ENCODE measurements around the gene THBD.

Gene THBD

GRCh38 chr20:23018941-23019340, 30.5 kb downstream of the THBD start:
- no peak for ATAC-seq
- TF ChIP-seq ZFP3 (CRISPR knock-in tag; IDR thresholded peaks at IDR 0.05): no peak
- no peak for TF ChIP-seq ISL1 (CRISPR knock-in tag; IDR thresholded peaks at IDR 0.05)
- no peak for TF ChIP-seq SNAI2 (CRISPR knock-in tag; IDR thresholded peaks at IDR 0.05)
- no peak for TF ChIP-seq PATZ1 (CRISPR knock-in tag; IDR thresholded peaks at IDR 0.05; ENCODE audit: borderline replicate concordance)
- TF ChIP-seq CSDC2 (CRISPR knock-in tag; IDR thresholded peaks at IDR 0.05): no peak
- no peak for TF ChIP-seq ZNF565 (CRISPR knock-in tag; conservative IDR thresholded peaks at IDR 0.05; ENCODE audit: low read depth)
- no peak for TF ChIP-seq CREB5 (CRISPR knock-in tag; IDR thresholded peaks at IDR 0.05; ENCODE audit: low read depth)
- TF ChIP-seq TCF4 (CRISPR knock-in tag; IDR thresholded peaks at IDR 0.05; ENCODE audit: borderline replicate concordance): no peak
- no peak for TF ChIP-seq POU6F1 (CRISPR knock-in tag; IDR thresholded peaks at IDR 0.05; ENCODE audit: borderline replicate concordance, low read depth)
- no peak for TF ChIP-seq OSR1 (CRISPR knock-in tag; IDR thresholded peaks at IDR 0.05)
- no peak for TF ChIP-seq ZNF70 (CRISPR knock-in tag; IDR thresholded peaks at IDR 0.05)
- no peak for TF ChIP-seq ARNTL (CRISPR knock-in tag; IDR thresholded peaks at IDR 0.05; ENCODE audit: borderline replicate concordance, low read depth)
- TF ChIP-seq GLIS3 (CRISPR knock-in tag; IDR thresholded peaks at IDR 0.05): no peak
- TF ChIP-seq TSHZ2 (CRISPR knock-in tag; IDR thresholded peaks at IDR 0.05): no peak
- TF ChIP-seq BACH2 (CRISPR knock-in tag; IDR thresholded peaks at IDR 0.05; ENCODE audit: borderline replicate concordance): no peak
- no peak for TF ChIP-seq ZC3H10 (CRISPR knock-in tag; IDR thresholded peaks at IDR 0.05)
- TF ChIP-seq PPARA (CRISPR knock-in tag; IDR thresholded peaks at IDR 0.05; ENCODE audit: borderline replicate concordance): no peak

- no peak for TF ChIP-seq ZNF8 (CRISPR knock-in tag; IDR thresholded peaks at IDR 0.05)
- no peak for TF ChIP-seq OSR1 (CRISPR knock-in tag; IDR thresholded peaks at IDR 0.05)
- no peak for TF ChIP-seq ISL1 (CRISPR knock-in tag; IDR thresholded peaks at IDR 0.05)
- no peak for TF ChIP-seq POU6F1 (CRISPR knock-in tag; IDR thresholded peaks at IDR 0.05; ENCODE audit: borderline replicate concordance, low read depth)
- no peak for TF ChIP-seq ZC3H10 (CRISPR knock-in tag; IDR thresholded peaks at IDR 0.05)
- TF ChIP-seq BACH2 (CRISPR knock-in tag; IDR thresholded peaks at IDR 0.05; ENCODE audit: borderline replicate concordance): no peak
- TF ChIP-seq CSRNP3 (CRISPR knock-in tag; IDR thresholded peaks at IDR 0.05): no peak
- no peak for TF ChIP-seq TSHZ2 (CRISPR knock-in tag; IDR thresholded peaks at IDR 0.05)
- no peak for TF ChIP-seq PPARA (CRISPR knock-in tag; IDR thresholded peaks at IDR 0.05; ENCODE audit: borderline replicate concordance)
- no peak for TF ChIP-seq ZFP3 (CRISPR knock-in tag; IDR thresholded peaks at IDR 0.05)
- TF ChIP-seq ZNF565 (CRISPR knock-in tag; conservative IDR thresholded peaks at IDR 0.05; ENCODE audit: low read depth): no peak
- TF ChIP-seq GLIS3 (CRISPR knock-in tag; IDR thresholded peaks at IDR 0.05): no peak
- no peak for ATAC-seq
Observed at GRCh38 chr20:23018432-23018831, 31.0 kb downstream of the THBD start.

Data from SK-N-SH treated with all-trans-retinoic acid at 6 μM for 48 hours (cell line).